Activated naive CD8-positive, alpha-beta T cell treated with anti-CD3 and anti-CD28 coated beads, Interleukin-2, amount 50 U/mL, for 16 hours (primary cell): ENCODE data around the gene KCNAB1.
"Not testable (repeated sequence)": the region's sequence is repeated elsewhere in the genome, so short reads cannot be mapped to it uniquely, and the experiment has no call there.

Experiments used
- DNase-seq: peaks from one replicate; pipeline ENCODE4 v3.0.0-alpha.2; 2020; ENCODE audit warnings: low read depth, low spot score

Gene KCNAB1

DNA sequence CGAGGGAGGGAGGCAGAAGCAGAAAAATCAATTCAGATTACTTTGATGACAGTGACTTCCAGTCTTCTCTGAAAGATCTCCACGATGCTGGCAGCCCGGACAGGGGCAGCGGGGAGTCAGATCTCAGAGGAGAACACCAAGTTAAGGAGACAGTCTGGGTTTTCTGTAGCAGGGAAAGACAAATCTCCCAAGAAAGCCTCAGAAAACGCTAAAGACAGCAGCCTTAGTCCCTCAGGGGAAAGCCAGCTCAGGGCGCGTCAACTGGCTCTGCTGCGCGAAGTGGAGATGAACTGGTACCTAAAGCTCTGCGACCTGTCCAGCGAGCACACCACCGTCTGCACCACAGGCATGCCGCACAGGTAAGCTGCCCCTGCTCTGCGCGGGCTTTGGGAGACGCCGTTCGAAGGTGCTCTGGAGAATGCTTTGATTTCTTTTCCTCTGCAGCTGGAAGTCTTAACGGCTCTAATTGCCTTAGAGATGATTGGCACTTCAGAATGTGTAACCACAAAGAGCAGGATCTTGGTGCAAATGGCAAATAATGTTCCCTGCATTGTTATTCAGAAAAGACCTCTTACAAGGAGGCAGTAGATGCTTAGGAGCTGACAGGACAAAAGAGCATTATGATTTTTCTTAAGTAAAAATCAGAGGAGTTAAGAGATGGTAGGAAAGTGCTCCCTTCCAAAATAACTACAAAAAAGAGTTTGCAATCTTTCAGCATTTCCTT is at the start of gene KCNAB1:
Gene KCNAB1 (plus strand): TSS at position 51 of the 724 bp plus-strand sequence.
- no peak for DNase-seq

GRCh38 chr3:156071031-156071430 is 49.3 kb upstream of the KCNAB1 start:
- no peak for DNase-seq

DNA sequence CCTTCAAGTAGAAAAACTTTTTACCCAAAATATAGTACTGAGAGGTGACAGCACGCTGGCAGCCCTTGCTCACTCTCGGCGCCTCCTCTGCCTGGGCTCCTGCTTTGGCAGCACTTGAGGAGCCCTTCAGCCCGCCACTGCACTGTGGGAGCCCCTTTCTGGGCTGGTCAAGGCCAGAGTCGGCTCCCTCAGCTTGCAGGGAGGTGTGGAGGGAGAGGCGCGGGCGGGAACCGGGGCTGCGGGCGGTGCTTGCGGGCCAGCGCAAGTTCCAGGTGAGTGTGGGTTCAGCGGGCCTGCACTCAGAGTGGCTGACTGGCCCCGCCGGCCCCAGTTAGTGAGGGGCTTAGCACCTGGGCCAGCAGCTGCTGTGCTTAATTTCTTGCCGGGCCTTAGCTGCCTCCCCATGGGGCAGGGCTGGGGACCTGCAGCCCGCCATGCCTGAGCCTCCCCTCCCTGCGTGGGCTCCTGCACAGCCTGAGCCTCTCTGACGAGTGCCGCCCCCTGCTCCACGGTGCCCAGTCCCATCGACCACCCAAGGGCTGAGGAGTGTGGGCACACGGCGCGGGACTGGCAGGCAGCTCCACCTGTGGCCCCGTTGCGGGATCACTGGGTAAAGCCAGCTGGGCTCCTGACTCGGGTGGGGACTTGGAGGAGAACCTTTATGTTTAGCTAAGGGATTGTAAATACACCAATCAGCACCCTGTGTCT is 47.3 kb upstream of the KCNAB1 start:
- DNase-seq = not testable (repeated sequence)

DNA sequence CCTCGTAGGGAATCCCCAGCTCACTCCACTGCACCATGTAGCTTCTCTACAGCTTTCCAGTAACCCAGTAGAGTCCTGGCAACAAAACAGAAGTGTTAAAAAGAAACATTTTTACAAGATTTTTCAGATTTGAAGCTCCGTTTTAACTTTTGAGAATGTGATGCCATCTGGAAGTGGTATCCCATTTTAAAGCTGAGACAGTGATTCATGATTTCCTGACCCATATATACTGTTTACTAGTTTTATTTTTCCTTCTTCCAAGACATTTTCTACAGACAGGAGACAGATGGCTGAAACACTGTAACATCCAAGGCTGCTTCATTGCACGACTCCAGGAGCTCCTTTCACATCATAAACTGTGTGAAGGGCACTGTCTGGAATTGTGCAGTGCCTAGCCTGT is 30.3 kb upstream of the KCNAB1 start:
- no peak for DNase-seq

DNA sequence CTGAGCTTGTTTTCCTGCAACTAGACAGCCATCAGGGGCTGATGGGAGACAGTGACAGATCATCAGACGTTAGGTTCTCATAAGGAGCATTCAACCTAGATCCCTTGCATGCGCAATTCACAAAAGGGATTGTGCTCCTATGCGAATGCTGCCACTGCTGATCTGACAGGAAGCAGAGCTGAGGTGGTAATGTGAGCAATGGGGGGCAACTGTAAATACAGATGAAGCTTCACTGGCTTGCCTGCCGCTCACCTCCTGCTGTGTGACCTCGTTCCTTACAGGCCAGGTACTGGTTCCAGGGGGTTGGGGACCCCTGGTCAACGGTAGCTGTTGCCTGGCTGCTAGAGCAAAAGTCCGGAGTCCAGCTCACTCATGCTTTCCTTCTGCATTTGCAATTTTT is 26.4 kb upstream of the KCNAB1 start:
- DNase-seq = no peak

- no peak for DNase-seq
These were observed 26.0 kb upstream of the KCNAB1 start for GRCh38 chr3:156094391-156094790.

GRCh38 chr3:156095652-156096051 is 24.7 kb upstream of the KCNAB1 start:
- DNase-seq = not testable (repeated sequence)

DNA sequence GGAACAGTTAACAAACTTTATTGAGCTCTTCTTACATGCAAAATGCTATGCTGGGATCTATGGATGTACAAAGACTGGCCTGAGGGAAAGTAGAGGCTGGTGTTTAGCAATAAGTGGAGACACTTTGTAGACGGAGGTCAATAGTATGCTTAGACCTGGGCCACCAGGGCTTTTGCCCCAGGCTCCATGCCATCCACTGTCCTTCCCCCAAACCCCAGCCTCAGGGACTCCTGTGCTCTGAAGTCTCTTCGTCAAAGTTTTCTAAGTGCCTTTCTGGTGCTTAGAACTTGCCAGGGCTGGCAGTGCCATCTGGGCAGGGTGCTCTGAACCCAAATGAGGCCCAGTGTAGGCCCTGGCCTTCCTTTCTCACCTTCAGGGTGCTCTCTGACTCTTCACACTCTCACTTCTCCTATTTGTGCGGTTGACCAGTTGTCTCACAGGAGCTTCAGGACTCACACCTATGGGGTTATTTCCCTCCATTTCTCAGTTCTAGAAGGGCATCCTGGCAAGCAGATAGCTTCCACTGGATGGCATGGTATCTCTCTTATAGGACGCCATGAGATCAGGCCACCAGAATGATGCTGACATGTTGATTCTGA is 21.8 kb upstream of the KCNAB1 start:
- no peak for DNase-seq

GRCh38 chr3:156099348-156099747 is 21.0 kb upstream of the KCNAB1 start:
- DNase-seq = not testable (repeated sequence)

DNA sequence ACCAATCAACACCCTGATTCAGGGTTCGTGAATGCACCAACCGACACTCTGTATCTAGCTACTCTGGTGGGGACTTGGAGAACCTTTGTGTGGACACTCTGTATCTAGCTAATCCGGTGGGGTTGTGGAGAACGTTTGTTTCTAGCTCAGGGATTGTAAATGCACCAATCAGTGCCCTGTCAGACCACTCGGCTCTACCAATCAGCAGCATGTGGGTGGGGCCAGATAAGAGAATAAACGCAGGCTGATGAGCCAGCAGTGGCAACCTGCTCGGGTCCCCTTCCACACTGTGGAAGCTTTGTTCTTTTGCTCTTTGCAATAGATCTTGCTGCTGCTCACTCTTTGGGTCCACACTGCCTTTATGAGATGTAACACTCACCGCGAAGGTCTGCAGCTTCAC is 20.4 kb upstream of the KCNAB1 start:
- not testable (repeated sequence) for DNase-seq

DNA sequence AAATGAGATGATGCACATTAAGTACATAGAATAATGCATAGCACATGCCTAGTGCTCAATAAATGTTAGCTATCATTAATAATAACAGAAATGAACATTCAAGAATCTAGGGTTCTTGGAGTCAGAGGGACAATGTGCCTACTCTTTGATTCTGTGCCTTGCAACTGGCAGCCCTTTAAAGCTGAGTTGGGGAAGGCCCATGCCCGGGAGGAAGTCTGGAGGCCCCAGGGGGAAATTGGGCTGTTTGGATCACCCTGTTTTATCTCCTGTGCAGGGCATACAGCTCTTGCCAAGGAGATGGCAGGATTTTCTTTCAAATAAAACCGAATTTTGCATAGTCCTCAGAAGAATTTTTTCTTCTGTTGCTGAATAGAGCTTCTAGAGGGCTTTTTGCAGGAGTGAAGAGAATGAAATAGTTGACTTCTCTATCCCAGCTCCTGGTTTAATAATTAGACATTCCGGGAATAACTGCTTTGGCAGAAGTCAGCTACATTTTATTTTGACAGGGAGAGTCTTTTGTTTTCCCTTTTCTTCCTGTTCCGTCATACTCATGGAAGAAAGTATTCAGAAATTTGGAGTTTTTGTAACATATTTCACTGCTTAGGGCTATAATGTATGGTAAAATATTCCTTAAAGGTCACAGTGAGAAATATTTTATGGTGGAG is 18.0 kb upstream of the KCNAB1 start:
- no peak for DNase-seq

DNA sequence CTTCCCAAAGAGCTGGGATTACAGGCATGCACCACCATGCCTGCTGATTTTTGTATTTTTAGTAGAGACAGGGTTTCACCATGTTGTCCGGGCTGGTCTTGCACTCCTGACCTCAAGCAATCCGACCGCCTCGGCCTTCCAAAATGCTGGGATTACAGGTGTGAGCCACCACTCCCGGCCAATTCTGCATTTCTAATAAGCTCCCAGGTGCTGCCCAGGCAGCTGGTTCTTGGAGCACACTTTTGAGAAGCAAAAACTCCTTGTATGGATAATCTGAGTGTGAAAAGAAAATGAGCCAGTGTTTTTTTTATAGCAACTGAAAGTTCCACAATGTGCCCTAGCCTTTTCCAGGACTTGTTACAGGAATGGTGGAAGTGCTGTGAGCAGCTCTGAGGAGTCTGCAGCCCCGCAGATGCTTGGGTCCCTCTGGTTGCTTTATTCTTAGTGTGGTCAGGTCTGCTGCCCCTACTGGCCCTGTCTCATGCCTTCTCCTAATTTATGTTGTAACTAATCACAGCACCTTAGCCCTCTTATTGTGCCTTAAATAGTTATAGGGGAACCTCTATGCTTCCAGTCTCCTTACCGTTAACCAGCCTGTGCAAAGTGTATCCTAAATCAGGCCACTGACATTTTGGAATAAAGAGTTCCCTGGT is 13.5 kb upstream of the KCNAB1 start:
- DNase-seq = no peak

DNA sequence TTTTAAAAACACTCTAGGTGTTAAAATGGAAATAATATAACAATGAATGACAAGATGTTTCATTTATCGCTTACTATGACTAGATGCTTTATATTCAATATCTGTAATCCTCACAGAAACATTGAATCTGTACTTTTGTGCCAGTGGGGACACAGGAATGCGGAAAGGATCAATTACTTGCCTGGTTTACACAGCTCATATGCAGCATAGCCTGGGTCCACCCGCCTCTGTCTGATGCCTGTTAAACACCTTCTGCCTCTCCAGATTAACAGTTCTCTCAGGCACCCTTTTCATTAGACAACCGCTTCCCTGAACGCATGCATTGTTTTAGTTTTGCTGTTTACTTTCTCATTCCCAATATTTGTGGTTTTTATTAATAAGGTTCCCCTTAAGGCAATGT is 12.9 kb upstream of the KCNAB1 start:
- DNase-seq = no peak

- DNase-seq = no peak
These were observed 11.8 kb upstream of the KCNAB1 start for GRCh38 chr3:156108616-156109015.

- DNase-seq = no peak
These were observed 10.4 kb upstream of the KCNAB1 start for GRCh38 chr3:156109989-156110388.

DNA sequence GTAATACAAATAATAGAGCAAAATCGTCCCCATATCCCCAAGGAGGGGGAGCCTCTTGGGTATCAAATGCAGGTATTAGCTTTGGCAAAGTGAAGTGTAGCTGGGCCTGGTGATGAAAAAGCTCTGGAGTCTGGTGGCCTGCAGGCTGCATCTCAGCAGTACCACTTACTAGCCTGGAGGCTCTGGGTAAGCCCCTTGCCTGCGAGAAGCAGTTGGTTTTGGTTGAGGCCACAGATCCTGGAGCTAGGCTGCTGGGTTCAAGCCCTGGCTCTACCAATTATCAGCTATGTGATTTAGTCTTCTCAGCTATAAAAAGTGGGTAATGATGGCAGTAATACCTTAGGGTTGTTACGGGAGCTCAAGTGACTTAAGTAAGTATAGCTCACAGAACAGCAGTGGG is 6.1 kb downstream of the KCNAB1 start:
- DNase-seq = no peak

DNA sequence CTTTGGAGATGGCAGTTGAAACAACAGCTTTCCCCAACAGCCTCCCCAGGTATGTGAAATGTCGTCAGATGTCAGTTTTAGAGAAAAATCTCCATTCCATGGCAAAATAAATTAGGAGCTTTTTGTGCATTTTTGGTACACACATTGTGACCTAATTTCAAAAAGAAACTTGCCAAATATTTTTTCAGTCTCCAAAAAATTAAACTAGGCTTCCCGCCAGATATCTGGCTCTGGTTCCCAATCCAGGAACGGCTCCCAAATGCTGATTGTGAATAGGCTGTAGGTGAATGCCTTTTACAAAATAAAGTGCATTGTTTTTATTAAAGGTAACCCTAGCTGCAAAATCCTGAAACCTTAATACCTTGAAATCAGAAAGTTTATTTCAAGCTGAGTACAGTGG is 10.9 kb downstream of the KCNAB1 start:
- no peak for DNase-seq

GRCh38 chr3:156131799-156132198 is 11.4 kb downstream of the KCNAB1 start:
- DNase-seq = no peak

- DNase-seq = no peak
These were observed 11.9 kb downstream of the KCNAB1 start for GRCh38 chr3:156132313-156132712.

DNA sequence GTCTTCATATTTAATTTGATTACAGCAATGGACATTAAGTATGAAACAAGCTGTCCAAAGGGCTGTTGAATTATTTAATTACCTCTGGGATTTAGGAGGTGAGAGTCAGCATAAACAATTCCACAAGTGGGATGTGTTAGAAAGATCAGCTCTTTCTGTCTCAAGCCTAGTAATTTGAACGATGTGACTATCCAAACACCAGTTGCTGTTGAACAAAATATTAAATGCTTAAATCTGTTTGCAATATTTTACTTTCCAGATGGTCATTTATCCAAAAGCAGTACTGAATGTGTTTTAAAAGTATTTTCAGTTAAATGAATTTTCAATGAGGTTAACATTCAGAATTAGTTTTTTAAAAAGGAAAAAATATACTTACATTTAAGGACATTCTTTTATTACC is 12.7 kb downstream of the KCNAB1 start:
- no peak for DNase-seq

GRCh38 chr3:156135921-156136638 is 15.7 kb downstream of the KCNAB1 start:
- DNase-seq = no peak
